ENCODE data around the gene UFSP1.

Gene UFSP1

GRCh38 chr7:100895701-100895955, 6.1 kb upstream of the UFSP1 start, which contains the start of gene ACHE:
ACHE (minus strand) TSS chr7:100895888; CDS start chr7:100894232, 1,656 bp downstream.
- no peak for DNase-seq

- DNase-seq: peak in 3 of 4 experiments; percentile 21 to 58 (median 38)
These were observed 5.6 kb upstream of the UFSP1 start for GRCh38 chr7:100894860-100895700.

GRCh38 chr7:100893910-100894721, 4.6 kb upstream of the UFSP1 start:
- no peak for DNase-seq

- no peak for DNase-seq
These were observed 3.9 kb upstream of the UFSP1 start for GRCh38 chr7:100893318-100893895.

GRCh38 chr7:100892364-100893317, 3.1 kb upstream of the UFSP1 start:
- DNase-seq: no peak

GRCh38 chr7:100891568-100892247, 2.2 kb upstream of the UFSP1 start:
- no peak for DNase-seq

- no peak for DNase-seq
These were observed 1.4 kb upstream of the UFSP1 start for GRCh38 chr7:100890653-100891567.

- no peak for DNase-seq
These were observed 1.1 kb downstream of the UFSP1 start for GRCh38 chr7:100888291-100888987.

- peak in 2 of 4 experiments; percentile 31 to 33 for DNase-seq
These were observed 1.8 kb downstream of the UFSP1 start for GRCh38 chr7:100887516-100888290.

GRCh38 chr7:100886936-100887515, 2.5 kb downstream of the UFSP1 start:
- DNase-seq: no peak

- no peak for DNase-seq
These were observed 3.2 kb downstream of the UFSP1 start for GRCh38 chr7:100886142-100886935.

- DNase-seq: no peak
These were observed 3.9 kb downstream of the UFSP1 start for GRCh38 chr7:100885440-100886141.

- no peak for DNase-seq
These were observed 4.6 kb downstream of the UFSP1 start for GRCh38 chr7:100884736-100885439.

- DNase-seq: no peak
These were observed 6.6 kb downstream of the UFSP1 start for GRCh38 chr7:100882785-100883526.

GRCh38 chr7:100882201-100882600, 7.3 kb downstream of the UFSP1 start:
- no peak for DNase-seq

- DNase-seq: no peak
These were observed 8.4 kb downstream of the UFSP1 start for GRCh38 chr7:100881136-100881535.

Data from activated CD4-positive, CD25-positive, alpha-beta regulatory T cell (primary cell).